Body of pancreas (tissue), 4 donors: ENCODE results near the gene NINL.

Experiments
- CTCF ChIP-seq, 7 experiments: fragments of 450-650 bp in 4 of 7; fragments of 200-600 bp in 3 of 7; sonication (generic) in 3 of 7; IDR thresholded peaks; one replicate each; pipeline ENCODE4 v1.5.1; 2016 to 2019; ENCODE audit warnings: antibody characterized with exemption in 7 of 7
- POLR2A ChIP-seq, 3 donors: fragments of 450-650 bp; IDR thresholded peaks; one replicate each; pipeline ENCODE4 v1.6.1; 2016; ENCODE audit warnings: antibody characterized with exemption in 3 of 3, mild to moderate bottlenecking in 2 of 3

- TF ChIP-seq CTCF (IDR thresholded peaks at IDR 0.05) (peak in 1 of 7 experiments; percentile 0), POLR2A (IDR thresholded peaks at IDR 0.05) (no peak)
These were observed 22.0 kb downstream of the NINL start for GRCh38 chr20:25563362-25563761.
